Ramos (cell line): ENCODE data around the gene GATD1.
"Not testable (repeated sequence)": the region's sequence is repeated elsewhere in the genome, so short reads cannot be mapped to it uniquely, and the experiment has no call there.

Source experiments
- in situ Hi-C: fragments of 300-500 bp; cut with MboI; formaldehyde crosslinking; loops from one replicate; pipeline ENCODE4 v1.14.3; 2022; ENCODE audit warnings: low sequenced_read_pairs; ENCODE audit not compliant: unreplicated experiment

GATD1 gene

DNA sequence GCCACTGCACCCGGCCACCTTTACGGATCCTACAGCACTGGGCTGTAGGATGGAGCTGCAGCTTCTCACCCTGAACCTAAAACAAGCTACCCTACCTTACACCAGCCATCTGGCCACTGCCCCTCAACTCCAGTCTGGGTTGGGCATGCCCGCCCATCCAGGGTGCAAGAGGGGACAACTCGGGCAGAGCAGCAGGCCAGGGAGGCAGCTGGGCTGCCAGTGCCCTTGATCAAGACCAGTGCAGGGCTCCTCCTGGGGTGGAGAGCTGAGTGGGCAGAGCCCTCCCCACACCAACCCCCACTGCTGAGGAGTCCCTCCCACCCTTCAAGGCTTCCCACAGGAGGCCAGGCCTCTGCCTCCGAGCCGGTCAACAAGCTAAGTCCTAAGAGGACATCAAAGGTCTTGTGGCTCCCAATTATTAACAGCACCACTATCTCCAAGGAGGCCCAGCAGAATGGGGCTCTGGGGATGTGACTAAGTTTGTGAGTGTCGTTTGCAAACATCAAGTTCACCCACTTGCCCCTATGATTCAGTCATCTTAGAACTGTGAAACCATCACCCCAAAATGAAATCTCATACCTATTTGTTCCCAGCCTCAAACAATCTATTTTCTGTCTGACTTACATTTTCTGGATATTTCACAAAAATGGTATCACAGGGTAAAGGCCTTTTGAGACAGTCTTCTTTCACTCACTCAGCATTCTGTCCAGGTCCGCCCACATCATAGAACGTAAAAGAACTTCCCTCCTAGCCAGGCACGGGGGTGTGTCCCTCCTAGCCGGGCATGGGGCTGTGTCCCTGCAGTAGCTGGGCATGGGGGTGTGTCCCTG is 11.0 kb downstream of the GATD1 start:
- in situ Hi-C loops = no loop called here

DNA sequence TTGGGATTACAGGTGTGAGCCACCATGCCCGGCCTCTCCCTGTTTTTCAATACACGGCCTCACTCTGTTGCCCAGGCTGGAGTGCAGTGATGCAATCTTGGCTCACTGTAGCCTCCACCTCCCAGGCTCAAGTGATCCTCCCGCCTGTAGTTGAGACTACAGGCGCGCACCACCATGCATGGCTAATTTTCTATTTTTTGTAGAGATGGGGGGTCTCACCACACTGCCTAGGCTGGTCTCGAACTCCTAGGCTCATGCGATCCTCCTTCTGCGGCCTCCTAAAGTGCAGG is 11.5 kb downstream of the GATD1 start:
- in situ Hi-C loops = no loop called here

- in situ Hi-C loops = no loop called here
Measured at GRCh38 chr11:765025-765801, 12.1 kb downstream of the GATD1 start.

DNA sequence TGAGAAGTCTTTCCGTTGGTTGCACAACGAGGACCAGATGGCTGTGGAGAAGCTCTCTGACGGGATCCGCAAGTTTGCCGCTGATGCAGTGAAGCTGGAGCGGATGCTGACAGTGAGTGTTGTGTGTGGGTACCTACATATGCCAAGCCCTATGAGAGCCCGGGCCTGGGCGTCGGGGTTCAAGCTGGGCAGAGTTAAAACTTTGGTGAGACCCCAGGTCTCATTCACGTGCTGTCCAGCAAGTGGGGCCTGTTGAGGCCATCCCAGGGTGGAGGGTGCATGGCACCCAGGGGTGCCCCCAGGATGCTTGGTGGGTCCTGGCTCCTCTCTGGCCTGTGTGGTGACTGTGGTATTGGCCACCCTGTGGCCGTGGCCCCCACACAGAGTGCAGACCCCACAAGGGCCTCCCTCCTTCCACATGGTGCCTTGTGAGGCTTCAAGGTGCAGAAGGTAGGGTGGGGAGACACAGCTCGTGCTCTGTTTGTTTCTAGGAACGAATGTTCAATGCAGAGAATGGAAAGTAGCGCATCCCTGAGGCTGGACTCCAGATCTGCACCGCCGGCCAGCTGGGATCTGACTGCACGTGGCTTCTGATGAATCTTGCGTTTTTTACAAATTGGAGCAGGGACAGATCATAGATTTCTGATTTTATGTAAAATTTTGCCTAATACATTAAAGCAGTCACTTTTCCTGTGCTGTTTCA is 12.8 kb downstream of the GATD1 start:
- in situ Hi-C loops = no loop called here

DNA sequence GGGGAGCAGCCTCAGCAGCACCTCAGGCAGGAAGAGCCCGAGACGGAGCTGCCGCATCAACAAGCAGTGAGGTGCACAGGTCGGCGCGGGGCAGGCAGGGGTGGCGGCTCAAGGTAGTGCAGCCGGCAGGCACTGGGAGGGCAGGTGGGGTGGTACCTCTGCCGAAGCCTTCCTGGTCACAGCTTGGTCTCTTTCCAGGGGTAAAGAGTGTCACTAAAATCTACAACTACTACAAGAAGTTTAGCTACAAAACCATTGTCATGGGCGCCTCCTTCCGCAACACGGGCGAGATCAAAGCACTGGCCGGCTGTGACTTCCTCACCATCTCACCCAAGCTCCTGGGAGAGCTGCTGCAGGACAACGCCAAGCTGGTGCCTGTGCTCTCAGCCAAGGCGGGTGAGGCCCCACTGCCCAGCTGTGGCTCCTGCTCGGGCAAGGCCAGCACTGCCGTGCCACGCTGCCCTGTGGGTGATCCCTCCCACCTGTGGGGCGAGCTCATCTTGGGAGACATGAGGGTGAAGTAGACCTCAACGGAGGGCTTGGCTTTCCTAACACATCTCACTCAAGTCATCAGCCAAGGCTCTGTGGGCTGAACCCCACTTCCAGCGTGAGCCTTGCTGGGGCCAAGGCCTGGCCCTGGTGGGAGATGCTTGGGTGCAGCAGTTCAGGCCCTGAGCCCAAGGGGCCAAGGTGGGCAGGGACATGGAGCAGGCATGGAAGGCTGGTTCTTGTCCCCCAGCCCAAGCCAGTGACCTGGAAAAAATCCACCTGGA is 13.6 kb downstream of the GATD1 start:
- in situ Hi-C loops = no loop called here

DNA sequence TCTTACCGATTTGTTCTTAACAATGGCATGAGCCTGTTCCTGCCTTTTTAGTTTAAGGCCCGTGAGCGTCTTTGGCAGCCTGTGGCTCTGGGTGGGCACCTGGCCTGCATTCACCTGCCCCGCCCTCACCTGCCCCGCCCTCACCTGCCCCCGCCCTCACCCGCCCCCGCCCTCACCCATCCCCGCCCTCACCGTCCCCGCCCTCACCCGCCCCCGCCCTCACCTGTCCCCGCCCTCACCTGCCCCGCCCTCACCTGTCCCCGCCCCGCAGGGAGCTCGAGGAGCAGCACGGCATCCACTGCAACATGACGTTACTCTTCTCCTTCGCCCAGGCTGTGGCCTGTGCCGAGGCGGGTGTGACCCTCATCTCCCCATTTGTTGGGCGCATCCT is 14.2 kb downstream of the GATD1 start:
- in situ Hi-C loops = no loop called here

DNA sequence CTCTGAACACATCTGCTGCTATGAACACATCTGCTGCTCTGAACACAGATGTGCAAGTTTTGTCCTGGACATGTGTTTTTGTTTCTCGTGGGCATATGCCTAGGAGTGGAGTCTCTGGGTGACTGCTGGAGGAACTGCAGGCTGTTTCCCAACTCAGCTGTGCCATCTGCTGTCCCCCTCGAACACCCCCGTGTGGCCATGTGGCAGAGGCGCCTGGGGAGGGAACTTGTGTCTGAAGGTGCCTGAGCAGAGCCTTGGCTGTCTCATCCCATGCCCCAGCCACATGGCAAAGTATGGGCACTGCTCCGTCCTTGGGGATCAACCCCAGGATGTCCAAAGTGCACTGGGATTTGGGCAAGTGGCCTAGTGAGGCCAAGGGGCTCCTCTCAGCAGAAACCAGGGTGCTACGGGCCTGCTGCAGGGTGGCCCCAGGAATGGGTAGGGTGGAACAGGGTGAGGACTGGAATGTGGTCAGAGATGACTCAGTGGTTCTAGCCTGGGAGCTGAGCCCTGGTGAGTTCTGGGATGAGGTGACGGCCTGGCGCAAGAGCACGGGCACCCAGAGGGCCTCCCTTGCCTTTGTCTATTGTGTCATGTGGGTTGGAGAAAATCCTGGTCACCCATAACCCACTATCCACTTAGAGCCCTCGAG is 14.7 kb downstream of the GATD1 start:
- in situ Hi-C loops = no loop called here

DNA sequence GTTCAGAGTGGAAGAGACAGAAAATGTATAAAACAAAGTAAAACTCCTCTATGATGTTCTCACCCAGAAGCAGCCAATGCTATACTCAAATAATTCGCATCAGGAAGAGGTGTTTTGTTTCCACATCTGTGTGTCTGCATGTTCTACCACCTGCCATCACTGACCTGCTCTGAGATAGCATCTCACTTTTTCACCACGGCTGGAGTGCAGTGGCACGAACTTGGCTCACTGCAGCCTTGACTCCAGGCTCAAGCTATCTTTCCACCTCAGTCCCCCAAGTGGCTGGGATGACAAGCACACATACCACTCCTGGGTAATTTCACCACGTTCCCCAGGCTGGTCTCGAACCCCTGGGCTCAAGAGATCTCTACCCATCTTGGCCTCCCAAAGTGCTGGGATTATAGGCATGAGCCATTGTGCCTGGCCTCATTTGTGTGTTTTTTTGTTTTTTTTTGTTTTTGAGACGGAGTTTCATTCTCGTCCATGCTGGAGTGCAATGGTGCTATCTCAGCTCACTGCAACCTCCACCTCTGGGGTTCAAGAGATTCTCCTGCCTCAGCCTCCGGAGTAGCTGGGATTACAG is 15.7 kb downstream of the GATD1 start:
- in situ Hi-C loops = no loop called here

GRCh38 chr11:760236-760635 is 17.1 kb downstream of the GATD1 start:
- in situ Hi-C loops = no loop called here

GRCh38 chr11:749731-750130 is 27.6 kb downstream of the GATD1 start:
- in situ Hi-C loops = no loop called here

DNA sequence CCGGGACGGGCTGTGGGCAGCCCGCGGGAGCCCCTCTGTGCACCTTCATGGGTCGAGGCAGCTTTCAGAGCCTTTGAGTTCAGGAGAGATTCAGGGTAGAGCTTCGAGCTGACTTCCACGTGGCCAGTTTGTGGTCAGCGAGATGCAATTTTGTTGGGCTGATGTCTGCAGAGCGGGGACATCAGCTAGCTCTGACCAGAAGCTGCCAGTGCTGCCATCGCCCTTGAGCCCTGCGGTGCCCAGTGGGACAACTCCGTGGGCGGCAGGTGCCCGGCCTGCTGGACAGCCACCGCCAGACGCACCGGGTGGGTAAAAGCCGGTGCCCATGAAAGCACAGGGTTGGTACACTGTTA is 29.3 kb downstream of the GATD1 start:
- in situ Hi-C loops = no loop called here

- in situ Hi-C loops = no loop called here
Measured at GRCh38 chr11:747158-748006, 29.9 kb downstream of the GATD1 start, which contains the start of gene TALDO1. TALDO1 (plus strand) TSS chr11:747464; CDS start chr11:747482, 18 bp downstream.

- in situ Hi-C loops = no loop called here
Measured at GRCh38 chr11:746289-747157, 30.8 kb downstream of the GATD1 start.

DNA sequence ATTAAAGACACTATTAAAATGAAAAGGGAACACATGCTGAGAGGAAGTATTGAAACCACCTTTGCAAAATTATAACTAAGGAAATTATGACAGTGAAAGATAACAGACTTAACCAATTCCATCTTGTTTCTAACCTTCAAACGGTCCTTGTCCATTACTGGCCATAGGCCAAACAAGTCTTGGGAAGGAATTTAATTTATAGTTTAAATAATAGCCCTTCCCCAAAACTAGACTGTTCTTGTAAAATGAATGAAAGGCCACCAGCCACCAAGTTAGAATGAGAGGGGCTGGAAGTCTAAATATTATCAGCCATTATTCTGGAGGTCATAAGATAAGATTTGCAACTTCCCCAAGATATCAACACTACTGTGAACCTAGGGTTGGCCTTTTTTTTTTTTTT is 31.9 kb downstream of the GATD1 start:
- in situ Hi-C loops = no loop called here

DNA sequence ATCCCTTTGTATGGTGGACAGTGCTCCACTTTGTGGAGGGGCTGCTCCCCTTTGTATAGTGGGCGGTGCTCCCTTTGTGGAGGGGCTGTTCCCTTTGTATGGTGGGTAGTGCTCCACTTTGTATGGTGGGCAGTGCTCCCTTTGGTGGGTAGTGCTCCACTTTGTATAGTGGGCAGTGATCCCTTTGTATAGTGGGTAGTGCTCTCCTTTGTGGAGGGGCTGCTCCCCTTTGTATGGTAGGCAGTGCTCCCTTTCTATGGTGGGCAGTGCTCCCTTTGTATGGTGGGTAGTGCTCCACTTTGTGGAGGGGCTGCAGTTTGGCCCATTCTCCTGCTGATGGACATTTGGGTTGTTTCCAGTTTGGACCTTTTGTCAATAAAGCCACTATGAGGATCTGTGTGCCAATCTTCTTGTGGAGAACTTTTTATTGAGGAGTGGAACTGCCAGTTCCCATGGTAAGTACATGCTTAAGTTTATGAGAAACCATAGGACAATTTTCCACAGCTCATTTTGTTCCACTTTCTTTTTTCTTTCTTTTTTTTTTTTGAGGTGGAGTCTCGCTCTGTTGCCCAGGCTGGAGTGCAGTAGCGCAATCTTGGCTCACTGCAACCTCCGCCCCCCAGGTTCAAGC is 34.6 kb downstream of the GATD1 start:
- in situ Hi-C loops = no loop called here

GRCh38 chr11:742156-742546 is 35.1 kb downstream of the GATD1 start:
- in situ Hi-C loops = no loop called here

GRCh38 chr11:737899-738298 is 39.4 kb downstream of the GATD1 start:
- in situ Hi-C loops = not testable (repeated sequence)
